ENCODE results near the gene AHI1. TPM values are rescaled to one million over a fixed set of nuclear protein-coding genes. Genes with fewer than 3 reads are reported as not detected.

Gene AHI1
- total and polyA plus RNA-seq, 10 of the 15 experiments (the other 5 are each of a cell fraction or from before 2014, with no cell fraction given), result 3.2 to 9.5 (median 4.6) TPM

- TF ChIP-seq, protein P1, sequence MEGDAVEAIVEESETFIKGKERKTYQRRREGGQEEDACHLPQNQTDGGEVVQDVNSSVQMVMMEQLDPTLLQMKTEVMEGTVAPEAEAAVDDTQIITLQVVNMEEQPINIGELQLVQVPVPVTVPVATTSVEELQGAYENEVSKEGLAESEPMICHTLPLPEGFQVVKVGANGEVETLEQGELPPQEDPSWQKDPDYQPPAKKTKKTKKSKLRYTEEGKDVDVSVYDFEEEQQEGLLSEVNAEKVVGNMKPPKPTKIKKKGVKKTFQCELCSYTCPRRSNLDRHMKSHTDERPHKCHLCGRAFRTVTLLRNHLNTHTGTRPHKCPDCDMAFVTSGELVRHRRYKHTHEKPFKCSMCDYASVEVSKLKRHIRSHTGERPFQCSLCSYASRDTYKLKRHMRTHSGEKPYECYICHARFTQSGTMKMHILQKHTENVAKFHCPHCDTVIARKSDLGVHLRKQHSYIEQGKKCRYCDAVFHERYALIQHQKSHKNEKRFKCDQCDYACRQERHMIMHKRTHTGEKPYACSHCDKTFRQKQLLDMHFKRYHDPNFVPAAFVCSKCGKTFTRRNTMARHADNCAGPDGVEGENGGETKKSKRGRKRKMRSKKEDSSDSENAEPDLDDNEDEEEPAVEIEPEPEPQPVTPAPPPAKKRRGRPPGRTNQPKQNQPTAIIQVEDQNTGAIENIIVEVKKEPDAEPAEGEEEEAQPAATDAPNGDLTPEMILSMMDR (IDR thresholded peaks at IDR 0.05 in 2 of 3, conservative IDR thresholded peaks at IDR 0.05 in 1 of 3; ENCODE audit: control insufficient read depth in 2 of 3, extremely low read depth in 1 of 3, insufficient read depth in 1 of 3, low read depth in 3 of 3, low read length in 3 of 3), result no peak
- TF ChIP-seq MXI1 (IDR thresholded peaks at IDR 0.05; ENCODE audit: low read depth, low read length) (no peak), RELA (IDR thresholded peaks at IDR 0.05; ENCODE audit: borderline replicate concordance, partially characterized antibody) (no peak)
- TF ChIP-seq, protein P2, sequence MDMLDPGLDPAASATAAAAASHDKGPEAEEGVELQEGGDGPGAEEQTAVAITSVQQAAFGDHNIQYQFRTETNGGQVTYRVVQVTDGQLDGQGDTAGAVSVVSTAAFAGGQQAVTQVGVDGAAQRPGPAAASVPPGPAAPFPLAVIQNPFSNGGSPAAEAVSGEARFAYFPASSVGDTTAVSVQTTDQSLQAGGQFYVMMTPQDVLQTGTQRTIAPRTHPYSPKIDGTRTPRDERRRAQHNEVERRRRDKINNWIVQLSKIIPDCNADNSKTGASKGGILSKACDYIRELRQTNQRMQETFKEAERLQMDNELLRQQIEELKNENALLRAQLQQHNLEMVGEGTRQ (IDR thresholded peaks at IDR 0.05; ENCODE audit: borderline replicate concordance, low read depth, low read length), result no peak
- TF ChIP-seq, protein P3, sequence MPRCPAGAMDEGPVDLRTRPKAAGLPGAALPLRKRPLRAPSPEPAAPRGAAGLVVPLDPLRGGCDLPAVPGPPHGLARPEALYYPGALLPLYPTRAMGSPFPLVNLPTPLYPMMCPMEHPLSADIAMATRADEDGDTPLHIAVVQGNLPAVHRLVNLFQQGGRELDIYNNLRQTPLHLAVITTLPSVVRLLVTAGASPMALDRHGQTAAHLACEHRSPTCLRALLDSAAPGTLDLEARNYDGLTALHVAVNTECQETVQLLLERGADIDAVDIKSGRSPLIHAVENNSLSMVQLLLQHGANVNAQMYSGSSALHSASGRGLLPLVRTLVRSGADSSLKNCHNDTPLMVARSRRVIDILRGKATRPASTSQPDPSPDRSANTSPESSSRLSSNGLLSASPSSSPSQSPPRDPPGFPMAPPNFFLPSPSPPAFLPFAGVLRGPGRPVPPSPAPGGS (IDR thresholded peaks at IDR 0.05; ENCODE audit: borderline replicate concordance, insufficient read depth, low read depth, low read length, poor library complexity, severe bottlenecking), result no peak
- TF ChIP-seq, protein P4, sequence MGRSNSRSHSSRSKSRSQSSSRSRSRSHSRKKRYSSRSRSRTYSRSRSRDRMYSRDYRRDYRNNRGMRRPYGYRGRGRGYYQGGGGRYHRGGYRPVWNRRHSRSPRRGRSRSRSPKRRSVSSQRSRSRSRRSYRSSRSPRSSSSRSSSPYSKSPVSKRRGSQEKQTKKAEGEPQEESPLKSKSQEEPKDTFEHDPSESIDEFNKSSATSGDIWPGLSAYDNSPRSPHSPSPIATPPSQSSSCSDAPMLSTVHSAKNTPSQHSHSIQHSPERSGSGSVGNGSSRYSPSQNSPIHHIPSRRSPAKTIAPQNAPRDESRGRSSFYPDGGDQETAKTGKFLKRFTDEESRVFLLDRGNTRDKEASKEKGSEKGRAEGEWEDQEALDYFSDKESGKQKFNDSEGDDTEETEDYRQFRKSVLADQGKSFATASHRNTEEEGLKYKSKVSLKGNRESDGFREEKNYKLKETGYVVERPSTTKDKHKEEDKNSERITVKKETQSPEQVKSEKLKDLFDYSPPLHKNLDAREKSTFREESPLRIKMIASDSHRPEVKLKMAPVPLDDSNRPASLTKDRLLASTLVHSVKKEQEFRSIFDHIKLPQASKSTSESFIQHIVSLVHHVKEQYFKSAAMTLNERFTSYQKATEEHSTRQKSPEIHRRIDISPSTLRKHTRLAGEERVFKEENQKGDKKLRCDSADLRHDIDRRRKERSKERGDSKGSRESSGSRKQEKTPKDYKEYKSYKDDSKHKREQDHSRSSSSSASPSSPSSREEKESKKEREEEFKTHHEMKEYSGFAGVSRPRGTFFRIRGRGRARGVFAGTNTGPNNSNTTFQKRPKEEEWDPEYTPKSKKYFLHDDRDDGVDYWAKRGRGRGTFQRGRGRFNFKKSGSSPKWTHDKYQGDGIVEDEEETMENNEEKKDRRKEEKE (IDR thresholded peaks at IDR 0.05), result no peak
Measured at GRCh38 chr6:135426833-135427232, 70.7 kb downstream of the AHI1 start (continued).

Measured in GM12878 (cell line).